GM19240 (cell line): ENCODE data around the gene TGFBI.
A peak's percentile ranks its signal among the peaks of the same experiment; 100 is the strongest.

Source experiments
- DNase-seq: peaks from one replicate; pipeline ENCODE4 v3.0.0; 2011; ENCODE audit warnings: low spot score; ENCODE audit not compliant: insufficient read length

TGFBI gene

DNA sequence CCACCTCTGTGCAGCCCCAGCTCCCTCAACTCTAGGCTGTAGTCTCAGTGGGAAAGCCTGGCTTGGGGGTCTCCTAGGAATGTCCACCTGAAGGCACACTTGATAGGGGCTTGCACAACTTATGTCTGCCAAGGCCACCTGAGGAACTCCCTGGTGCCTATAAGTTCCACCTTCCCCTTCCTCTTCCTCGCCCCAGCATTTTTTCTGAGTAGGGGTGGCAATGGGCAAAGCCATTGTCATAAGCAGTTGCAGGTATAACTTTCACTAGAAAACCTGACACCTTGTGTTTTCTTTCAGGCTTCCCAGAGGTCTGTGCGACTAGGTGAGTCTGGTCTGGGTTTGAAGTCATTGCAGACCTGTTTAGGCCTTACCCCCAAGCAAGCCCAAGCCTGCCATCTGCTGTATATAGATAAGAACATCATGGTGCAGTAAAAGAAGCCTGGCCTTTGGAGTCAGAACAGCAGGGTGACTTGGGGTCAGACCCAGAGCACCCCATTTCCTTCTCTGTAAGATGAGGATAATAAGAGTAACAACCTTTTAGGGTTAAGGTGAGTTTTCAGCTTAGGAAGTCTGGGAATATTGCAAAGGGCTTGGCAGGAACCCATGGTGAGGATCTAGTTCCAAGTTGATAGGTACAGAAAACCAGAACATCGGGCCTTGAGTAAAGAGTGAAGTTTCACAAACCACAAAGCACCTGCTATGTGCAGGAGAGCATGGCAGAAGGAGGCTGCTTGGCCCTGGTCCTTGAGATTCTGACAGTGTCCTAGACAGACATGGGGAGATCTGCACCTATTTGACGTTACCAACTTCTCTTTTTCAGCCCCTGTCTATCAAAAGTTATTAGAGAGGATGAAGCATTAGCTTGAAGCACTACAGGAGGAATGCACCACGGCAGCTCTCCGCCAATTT is 33.8 kb downstream of the TGFBI start:
- DNase-seq, result no peak

DNA sequence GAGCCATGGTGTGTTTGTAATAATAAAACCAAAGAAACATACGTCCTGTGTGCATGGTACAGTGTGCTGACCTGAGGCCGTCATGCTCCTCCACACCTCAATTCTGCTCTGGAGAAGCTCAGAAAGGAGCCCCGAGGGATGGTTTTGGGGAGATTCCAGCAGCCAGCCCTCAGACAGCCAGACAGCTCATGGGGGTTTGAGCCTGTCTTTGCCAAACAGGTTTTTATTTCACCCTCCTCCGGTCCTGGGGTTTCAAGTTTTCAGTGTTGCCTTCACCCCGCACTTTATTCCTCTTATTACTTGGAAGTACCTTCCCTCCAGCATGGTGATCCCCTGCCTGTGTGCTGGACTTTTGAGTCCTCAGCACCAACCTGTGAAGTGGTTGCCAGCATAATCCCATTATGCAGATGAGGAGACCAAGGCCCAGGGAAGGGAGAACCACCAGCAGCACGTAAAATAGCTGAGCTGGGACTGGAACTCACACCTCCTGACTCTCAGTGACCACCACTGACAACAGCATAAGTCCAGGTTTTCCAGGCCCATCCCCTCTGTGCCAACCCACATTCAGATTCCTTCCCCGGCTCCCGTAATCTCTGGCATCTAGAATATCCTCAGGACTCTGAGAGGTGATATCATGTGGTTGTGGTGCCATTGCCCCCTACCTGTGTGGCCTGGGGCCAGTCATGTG is 35.1 kb downstream of the TGFBI start:
- no peak for DNase-seq

DNA sequence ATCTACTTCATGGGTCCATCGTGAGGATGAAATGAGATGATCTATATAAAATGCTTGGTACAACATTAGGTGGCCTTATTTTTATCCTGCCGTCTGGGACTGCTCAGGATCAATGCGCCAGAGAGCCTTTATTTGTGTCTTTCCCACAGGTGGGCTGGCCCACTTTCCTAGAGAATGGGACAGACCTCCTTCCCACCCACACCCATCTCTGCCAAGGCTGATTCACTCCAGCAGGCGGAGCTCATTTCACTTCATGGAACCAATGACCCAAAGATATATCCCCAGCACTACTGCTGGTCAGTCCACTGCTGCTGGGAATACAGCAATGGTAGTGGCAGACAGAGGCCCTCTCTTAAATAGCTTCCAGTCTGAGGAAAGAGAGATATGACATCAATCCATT is 35.7 kb downstream of the TGFBI start:
- no peak for DNase-seq

DNA sequence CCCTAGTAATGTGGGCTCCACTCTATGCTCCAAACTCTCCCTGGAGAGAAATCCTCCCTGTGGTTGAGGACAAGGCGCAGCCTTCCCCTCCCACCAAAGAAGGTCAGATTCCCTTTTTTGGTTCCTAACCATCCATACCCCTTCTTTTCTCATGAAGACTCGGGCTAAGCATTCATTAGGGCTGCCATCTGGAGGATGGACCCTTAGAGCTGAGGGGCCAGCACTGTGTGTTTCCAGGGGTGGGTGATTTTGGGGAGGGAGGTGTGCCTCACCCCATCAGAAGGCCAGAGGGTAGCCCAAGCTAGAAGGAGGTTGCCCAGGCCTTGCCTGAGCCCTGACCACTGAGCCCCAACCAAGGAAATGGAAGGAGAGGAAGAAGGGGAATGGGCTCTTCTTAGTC is 36.8 kb downstream of the TGFBI start:
- no peak for DNase-seq

DNA sequence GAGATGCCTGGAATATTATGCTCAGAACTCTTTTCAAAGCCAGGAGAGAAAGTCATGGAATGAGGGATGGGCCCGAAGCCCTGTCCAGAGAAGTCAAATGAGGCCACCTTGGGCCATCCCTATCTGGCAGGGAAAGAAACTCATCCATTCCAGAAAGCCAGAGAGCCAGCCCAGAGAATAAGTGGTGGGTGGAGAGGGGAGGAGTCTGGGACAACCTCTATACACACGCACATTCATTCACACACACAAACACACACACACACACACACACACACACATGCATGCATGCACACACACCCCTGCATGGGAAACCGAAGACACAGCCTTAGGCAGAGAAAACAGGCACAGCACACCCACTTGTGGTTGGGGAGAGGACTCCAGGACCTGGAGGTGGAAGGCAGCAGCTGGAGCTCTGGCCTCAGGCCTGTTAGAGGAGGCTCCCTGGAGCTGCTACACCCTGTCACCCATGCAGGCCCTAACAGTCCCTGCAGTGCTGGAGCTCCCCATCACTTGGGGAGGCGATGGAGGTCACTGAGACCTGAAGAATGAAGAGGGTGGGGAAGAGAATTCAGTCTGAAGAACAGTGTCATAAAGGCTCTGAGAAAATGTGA is 38.0 kb downstream of the TGFBI start:
- no peak for DNase-seq

DNA sequence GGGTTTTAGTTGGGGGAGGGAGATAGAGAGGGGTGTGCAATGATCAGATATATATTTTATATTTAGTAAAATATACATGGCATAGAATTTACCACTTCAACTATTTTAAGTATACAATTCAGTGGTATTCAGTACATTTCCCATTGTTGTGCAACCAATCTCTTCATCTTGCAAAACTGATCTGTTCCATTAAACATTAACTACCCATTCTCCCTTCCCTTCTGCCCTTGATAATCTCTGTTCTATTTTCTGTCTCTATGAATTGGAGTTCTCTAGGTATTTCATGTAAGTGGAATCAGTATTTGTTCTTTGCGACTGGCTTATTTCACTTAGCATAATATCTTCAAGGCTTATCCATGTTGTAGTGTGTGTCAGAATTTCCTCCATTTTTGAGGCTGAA is 38.6 kb downstream of the TGFBI start:
- DNase-seq, result no peak

DNA sequence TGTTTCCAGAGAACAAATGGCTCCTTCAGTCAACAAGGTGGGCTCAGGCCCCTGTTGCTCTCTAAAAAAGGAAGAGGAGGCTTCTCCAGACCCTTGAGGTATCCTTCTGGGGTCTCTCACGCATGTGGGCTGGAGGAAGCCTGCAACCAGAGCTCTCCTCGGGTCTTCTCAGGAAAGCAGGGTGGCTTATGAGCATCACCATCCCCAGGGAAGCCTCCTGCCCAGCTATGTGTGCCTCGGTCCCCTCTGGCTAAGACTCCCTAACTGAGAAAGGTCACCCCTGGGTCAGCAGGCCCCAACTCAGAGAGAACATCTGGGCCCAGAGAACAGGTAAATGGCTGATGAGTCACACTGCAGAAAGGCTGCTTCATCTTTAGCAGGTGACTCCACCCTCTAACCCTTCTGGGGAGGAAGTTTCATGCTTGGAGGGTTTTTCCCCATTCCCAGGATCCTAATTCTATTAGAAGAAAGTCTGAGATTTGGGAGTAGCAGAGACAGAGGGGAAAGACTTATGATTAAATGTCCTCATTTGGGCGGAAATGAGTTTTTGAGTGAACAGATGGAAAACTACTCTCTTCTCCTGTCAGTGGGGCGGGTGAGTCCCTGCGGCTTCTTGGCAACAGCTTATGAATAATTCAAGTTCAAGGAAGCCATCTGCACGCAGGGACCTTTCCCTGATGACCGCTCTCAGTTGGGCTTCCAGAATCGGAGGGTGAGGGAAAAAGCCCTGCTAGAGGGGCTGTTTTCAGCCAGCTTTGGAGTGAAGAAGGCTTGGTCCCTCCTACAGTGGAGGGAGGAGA is 41.9 kb downstream of the TGFBI start:
- DNase-seq, result no peak

DNA sequence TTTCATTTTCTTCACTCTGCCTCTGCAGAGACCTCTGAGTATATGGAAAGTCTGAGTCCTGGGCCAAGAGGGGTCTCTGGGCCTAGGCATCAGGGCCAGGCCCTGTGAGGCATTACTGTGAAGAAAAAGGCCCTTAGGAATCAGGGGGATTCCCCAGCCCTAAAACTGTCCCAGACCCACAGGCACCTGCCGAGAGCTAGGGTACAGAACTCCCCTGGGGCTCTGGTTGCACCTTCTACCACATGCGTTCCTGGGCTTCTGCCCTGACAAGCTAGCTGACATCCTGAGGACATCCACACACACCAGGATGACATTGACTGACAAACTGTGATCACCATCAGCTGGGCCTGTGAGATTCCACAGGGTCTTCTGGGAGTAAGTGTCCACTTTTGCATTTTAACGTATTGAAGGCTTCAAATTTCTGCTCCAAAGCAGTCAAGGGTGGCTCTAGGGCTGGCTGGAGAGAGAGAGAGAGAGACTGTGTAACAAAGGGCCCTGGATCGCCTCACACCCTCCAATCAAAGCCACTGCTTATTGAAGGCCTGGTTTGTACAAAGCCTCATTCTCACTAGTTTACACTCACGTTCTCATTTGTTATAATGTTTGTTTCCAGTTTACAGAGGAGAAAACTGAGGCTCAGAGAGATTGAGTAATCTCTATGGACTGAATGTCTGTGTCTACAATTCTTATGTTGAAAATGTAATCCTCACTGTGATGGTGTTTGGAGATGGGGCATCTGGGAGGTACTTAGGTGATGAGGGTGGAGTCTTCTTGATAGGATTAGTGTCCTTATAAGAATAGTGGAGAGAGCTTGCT is 45.1 kb downstream of the TGFBI start:
- DNase-seq, result no peak

DNA sequence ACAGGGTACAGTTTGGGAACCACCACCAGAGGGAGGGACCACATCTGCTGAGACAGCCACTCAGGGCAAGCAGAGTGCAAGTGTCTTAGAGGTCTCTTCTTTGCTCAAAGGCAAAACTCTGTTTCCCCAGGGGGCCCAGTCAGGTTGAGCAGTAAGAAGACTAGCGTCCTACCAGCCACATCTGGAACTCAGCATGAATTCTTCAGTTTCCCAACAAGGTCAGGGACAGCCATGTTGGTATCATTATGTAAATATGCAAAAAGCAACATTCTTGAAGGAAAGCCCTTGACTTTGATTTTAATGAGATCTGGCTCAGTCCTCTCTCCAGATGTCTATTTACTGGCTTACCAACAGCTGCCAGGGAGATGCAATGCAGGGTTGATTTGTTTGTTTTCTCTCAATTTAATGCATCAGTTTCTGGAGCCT is 46.7 kb downstream of the TGFBI start:
- no peak for DNase-seq

DNA sequence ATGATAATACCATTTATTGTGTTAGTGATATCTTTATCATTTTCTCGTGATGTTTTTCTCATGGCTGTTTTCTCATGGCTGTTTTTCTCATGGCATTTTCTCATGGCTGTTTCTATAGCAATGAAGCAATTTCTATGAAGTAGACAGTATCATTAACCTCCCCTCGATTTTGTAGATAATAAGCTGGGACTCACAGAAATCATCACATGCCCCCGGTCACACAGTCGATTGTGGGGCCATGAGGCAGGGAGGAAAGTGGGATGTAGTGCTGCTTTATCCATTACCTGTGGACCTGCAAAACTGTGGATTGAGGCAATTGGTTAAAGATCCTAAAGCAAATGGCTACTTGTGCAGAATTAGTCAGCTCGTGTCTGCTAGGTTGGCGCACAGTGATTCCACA is 47.3 kb downstream of the TGFBI start:
- DNase-seq, result no peak

DNA sequence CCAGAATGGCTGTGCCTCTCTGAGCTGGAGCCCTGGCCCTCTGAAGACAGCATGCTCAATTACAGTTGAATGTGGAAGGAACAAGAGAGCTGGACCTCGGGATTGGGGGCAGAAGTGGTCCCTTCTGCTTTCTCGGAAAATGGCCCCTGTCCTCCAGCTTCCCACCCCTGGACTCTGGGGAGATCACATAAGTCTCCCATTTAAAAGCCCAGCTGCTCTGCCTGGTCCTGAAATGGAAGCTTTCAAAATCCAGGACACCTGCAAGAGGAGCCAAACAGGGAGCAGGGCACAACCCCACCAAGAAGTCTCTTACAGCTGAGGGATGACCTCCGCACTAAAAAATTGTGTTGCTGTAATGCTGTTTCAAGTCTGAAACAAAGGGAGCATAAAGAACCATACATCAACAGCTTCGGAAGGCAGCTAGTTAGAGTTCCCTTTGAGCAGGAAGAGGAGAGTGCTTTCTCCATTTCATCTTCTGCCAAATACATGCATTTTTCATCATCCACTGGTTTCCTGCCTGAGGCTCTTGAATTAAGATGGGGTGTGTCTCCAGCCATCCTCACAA is 48.2 kb downstream of the TGFBI start:
- no peak for DNase-seq

DNA sequence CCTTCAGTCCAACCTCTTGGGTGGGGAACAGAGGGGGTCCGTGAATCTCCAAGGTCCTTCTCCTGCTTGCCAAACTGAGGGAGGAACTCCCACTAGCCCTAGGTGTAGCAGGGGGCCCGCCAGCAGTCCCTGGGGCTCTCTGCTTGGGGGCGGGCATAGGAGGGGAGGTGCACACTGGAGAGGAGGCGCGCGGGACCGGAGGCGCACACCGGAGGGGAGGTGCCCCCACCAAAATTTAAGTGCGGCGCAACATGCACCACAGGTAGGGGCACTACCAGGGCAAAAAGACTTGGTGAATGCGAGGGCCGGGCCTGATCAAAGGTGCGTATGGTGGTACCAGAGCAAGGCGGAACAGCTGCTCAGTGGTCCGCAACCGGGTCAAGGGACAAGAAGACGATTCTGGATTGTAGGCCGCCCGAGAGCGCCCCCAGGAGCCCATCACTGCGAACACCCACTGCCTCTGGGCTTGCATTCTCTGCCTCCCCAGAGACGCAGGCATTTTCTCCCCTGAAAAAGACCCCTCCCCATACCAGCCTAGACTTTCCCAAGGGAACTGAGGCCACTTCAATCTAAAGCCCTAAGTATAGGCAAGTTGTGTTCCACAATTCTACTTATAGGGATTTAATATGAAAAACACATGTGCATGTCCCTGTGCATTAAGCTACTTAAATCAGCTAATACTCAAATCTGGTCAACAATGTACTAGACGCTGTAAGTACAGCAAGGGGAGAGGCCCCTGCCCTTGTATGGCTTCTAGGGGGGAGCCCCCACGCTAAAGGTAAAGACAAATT is 50.6 kb downstream of the TGFBI start:
- no peak for DNase-seq

DNA sequence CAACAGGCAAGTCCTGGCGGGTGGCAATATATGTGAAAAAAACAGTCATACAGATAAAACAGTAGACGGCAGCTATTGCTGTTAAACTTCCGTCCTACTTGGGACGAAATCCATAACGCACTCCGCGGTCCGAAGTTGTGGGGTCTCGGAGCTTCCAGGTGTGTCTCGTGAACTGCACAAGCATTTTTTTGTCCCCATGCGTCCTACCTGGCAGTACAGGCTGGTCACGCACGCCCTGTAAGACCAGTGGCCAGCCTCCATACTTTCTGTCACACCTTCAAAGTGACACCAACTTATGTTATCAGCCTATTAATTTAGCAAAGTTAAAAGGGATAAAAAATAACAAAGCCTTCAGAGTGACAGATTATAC is 51.3 kb downstream of the TGFBI start:
- DNase-seq, result no peak

DNA sequence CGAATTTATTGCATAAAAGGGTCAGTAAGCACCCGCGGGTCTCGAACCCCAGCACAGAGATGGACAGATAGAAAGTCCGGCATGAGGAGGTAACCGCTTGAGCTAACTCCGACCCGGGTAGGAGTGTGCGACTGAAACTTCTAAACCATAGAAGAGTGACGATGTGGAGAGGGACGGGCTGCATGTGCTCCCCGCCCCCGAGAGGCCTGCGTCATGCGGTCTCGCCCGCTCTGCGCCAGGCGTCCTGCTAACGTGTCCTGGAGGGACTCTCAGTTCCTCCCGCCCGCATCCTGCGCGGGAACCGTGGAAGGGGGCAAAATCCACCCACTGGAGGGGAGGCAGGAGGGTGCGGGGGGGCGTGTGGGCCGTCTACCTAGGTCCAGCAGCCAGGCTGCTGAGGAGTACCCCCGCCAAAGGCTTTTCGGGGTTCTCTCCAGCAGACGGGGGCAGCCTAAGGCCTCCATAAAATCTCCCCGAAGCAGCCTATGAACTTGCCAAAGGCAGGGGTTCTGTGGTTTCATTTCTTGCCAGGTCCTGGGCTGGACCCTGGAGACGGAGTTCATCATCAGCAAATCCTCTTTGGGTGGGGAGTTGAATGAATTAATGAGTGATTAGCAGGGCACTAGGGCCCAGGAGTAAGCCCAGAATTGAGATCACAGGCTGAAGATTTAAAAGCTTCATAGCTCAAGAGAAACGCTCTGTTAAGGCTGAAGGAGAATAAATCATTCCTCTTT is 51.9 kb downstream of the TGFBI start:
- DNase-seq, result peak; percentile 51

DNA sequence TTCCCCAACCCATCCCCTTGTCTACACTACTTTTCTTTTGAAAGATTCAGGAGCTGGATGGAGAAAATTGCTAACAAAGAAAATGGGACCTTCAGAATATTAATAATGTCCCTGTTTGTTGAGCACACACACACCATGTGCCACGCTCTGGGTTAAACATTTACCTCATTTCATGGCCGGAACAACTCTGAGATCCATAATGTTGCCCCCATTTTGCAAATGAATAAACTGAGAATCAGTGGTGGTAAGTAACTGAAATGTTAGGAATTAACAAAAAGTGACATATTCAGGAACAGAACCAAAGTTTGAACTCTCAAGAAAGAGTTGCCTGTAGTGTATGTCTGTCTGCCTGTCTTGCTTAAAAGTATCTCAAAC is 52.4 kb downstream of the TGFBI start:
- DNase-seq, result no peak

DNA sequence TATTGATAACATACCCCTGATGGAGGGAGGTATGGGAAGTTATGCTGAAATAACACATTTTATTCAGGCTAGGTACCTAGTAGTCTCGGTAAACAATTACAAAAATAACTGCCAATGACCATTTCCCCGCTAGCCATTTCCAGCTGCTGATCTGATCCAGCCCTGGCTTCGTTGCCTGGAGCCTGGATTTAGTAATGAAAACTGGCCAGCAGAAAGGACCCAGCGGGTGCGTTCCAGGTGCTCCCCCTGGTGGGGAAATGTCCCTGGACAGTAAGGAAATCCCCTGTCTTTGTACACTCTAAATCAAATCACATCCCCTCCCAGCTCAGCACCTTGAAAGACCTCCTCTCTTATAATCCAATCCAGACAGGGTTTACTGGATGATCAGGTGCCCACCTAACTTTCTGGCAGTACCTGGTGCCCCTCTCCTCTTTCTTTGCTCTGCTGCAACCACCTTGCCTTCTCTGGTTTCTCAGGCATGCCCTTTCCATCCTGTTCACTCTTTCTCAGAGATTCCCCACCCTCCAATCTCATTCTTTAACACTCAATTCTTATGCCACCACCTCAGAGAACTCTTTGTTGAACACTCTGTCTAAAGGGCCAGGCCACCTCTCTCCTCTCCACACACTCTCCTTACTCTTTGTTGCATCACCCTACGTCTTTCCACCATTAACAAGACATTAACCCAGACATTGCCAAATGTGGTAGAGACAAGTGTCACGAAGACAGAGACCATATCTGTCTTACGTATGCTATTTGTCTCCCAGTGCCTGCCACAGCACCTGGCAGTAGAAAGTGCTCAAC is 53.8 kb downstream of the TGFBI start:
- DNase-seq, result peak; percentile 50

DNA sequence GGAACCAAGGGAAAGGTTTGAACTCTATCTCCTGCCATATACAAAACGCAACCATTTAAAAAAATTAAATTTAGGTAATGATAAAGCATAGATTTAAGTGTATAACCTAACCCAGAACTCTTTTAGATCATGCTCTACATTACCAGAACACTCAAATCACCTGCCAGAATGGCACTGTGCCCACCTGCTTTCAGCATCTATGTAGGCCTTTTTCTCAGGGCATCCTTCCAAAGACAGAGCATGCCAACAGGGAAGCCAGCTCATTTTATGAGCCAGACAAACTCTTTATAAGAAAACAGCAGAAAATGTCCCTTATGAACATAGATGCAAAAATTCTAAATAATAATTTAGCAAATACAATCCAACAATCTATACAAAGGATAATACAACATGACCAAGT is 55.9 kb downstream of the TGFBI start:
- no peak for DNase-seq
